Posterior vena cava (tissue), 2 donors: ENCODE results near the gene TMEM40. TPM values are rescaled to one million over a fixed set of nuclear protein-coding genes. Genes with fewer than 3 reads are reported as not detected.
"Not testable (repeated sequence)": the region's sequence is repeated elsewhere in the genome, so short reads cannot be mapped to it uniquely, and the experiment has no call there.

Experiments
- DNase-seq: peaks from one replicate; pipeline ENCODE4 v3.0.0-alpha.2; 2020; ENCODE audit warnings: low spot score
- intact Hi-C, 2 donors: fragments of 100-400 bp; cut with DNase I; formaldehyde crosslinking; loops; one replicate each; pipeline versions ENCODE4 v1.14.1 to v1.14.2; 2022 to 2023
- long read RNA-seq, 2 donors: library from polyadenylated mRNA; unstranded; transcript quantifications; one replicate each; pipeline ENCODE4 v2.0.0, GENCODE V29; 2020 to 2021
- total RNA-seq, 2 donors: library from RNA; stranded (reverse); fragmentation: NEBNext Ultra II Directional; extraction: Animal tissue kit (Norgen Biotek cat#: 25700); gene quantifications; one replicate each; pipeline ENCODE4 v1.2.1, GENCODE V29; 2021
- donor health status: DM: yes; HTN: yes; CAD: no.
- donor health status: DM: yes; HTN: yes; CAD: no.

Gene TMEM40
- not detected for total RNA-seq
- long read RNA-seq, donor 1: 0 reads
- long read RNA-seq, donor 2, partial matches to known transcripts: 0 of 1 reads
- long read RNA-seq, donor 2, other reads (novel, unspliced or antisense): 0 of 1 reads

GRCh38 chr3:12759097-12759679 lies at the start of gene TMEM40:
Gene TMEM40 (minus strand): TSS chr3:12759259. CDS start chr3:12749832, 9,427 bp downstream.
- intact Hi-C loops: no loop called here
- no peak for DNase-seq

GRCh38 chr3:12808587-12808986 lies 49.5 kb upstream of the TMEM40 start:
- intact Hi-C loops: no loop called here

GRCh38 chr3:12807601-12808359 lies 48.7 kb upstream of the TMEM40 start:
- intact Hi-C loops: no loop called here
- DNase-seq: no peak

More at GRCh38 chr3:12808587-12808986, 49.5 kb upstream of the TMEM40 start:
- no peak for DNase-seq

- intact Hi-C loops: no loop called here
- no peak for DNase-seq
These were observed 48.0 kb upstream of the TMEM40 start for GRCh38 chr3:12807066-12807465.

GRCh38 chr3:12803371-12803770 lies 44.3 kb upstream of the TMEM40 start:
- DNase-seq: no peak
- intact Hi-C loops: no loop called here

GRCh38 chr3:12799525-12800440 lies 40.7 kb upstream of the TMEM40 start:
- no peak for DNase-seq
- intact Hi-C loops: no loop called here

GRCh38 chr3:12798559-12799179 lies 39.6 kb upstream of the TMEM40 start:
- intact Hi-C loops: no loop called here
- DNase-seq: no peak

- no peak for DNase-seq
- intact Hi-C loops: no loop called here
These were observed 39.0 kb upstream of the TMEM40 start for GRCh38 chr3:12797892-12798558.

GRCh38 chr3:12797124-12797891 lies 38.2 kb upstream of the TMEM40 start:
- no peak for DNase-seq
- intact Hi-C loops: no loop called here

- peak; percentile 89 for DNase-seq
- intact Hi-C loops: no loop called here
These were observed 37.4 kb upstream of the TMEM40 start, which contains the start of gene CAND2 for GRCh38 chr3:12796171-12797123. Gene CAND2 (plus strand): TSS chr3:12796680. CDS start chr3:12796721, 41 bp downstream.

- intact Hi-C loops: no loop called here
- DNase-seq: no peak
These were observed 34.6 kb upstream of the TMEM40 start for GRCh38 chr3:12793701-12794100.

- intact Hi-C loops: no loop called here
- no peak for DNase-seq
These were observed 32.4 kb upstream of the TMEM40 start for GRCh38 chr3:12791430-12791829.

GRCh38 chr3:12787967-12788690 lies 29.1 kb upstream of the TMEM40 start:
- not testable (repeated sequence) for DNase-seq

GRCh38 chr3:12787346-12787745 lies 28.3 kb upstream of the TMEM40 start:
- DNase-seq, intact Hi-C loops: not testable (repeated sequence)

More at GRCh38 chr3:12787967-12788690, 29.1 kb upstream of the TMEM40 start:
- intact Hi-C loops: not testable (repeated sequence)

GRCh38 chr3:12785096-12785495 lies 26.0 kb upstream of the TMEM40 start:
- intact Hi-C loops: no loop called here
- DNase-seq: no peak

GRCh38 chr3:12782172-12782815 lies 23.2 kb upstream of the TMEM40 start:
- intact Hi-C loops: no loop called here
- DNase-seq: no peak
